ENCODE measurements around the gene KRTAP5-9. TPM values are rescaled to one million over a fixed set of nuclear protein-coding genes. Genes with fewer than 3 reads are reported as not detected.
"Not testable (repeated sequence)": the region's sequence is repeated elsewhere in the genome, so short reads cannot be mapped to it uniquely, and the experiment has no call there.

The KRTAP5-9 gene
- polyA plus RNA-seq, 1 donor (not counting 4 experiments of a cell fraction or from before 2014, with no cell fraction given), result 0.05 TPM

- H3K36me3 ChIP-seq (ENCODE audit: control insufficient read depth in 2 of 2, extremely low read depth in 1 of 2, insufficient read depth in 2 of 2, low read length in 2 of 2), result no peaks in the 10 kb centered on the region
- no peaks in the 10 kb centered on the region for H3K27me3 ChIP-seq (ENCODE audit: control insufficient read depth, extremely low read depth, insufficient read depth, low read length)
- H3K79me2 ChIP-seq (ENCODE audit: control insufficient read depth, insufficient read depth, low read length), result no peaks in the 10 kb centered on the region
- peaks cover 3% of the 10 kb centered on the region for H3K9me3 ChIP-seq (ENCODE audit: control insufficient read depth, low read depth, low read length)
- no peak for DNase-seq (ENCODE audit: low read depth, low spot score)
- H3K4me2 ChIP-seq (ENCODE audit: control insufficient read depth, extremely low read depth, insufficient read depth, low read depth, low read length), result no peak overlapping the region
- no peaks in the 10 kb centered on the region for H3K9me1 ChIP-seq (ENCODE audit: control insufficient read depth, extremely low read depth, insufficient read depth, low read length)
- dilution Hi-C loops (cut with MboI; ENCODE audit: extremely low pct_ligation_motif_present, low sequenced_read_pairs), result no loop called here
- no peak for TF ChIP-seq EZH2 (IDR thresholded peaks at IDR 0.05; ENCODE audit: low read length)
- TF ChIP-seq CTCF (optimal IDR thresholded peaks at IDR 0.05 in 1 of 3, IDR thresholded peaks at IDR 0.05 in 1 of 3, conservative IDR thresholded peaks at IDR 0.05 in 1 of 3; ENCODE audit: extremely low read depth in 1 of 3, insufficient read depth in 2 of 3, low read length in 3 of 3), result no peak
- H3K4me1 ChIP-seq (ENCODE audit: control insufficient read depth, extremely low read depth, insufficient read depth, low read length), result no peaks in the 10 kb centered on the region
- no peak overlapping the region for H3K27ac ChIP-seq (ENCODE audit: control insufficient read depth, insufficient read depth, low read length)
- no peak for FAIRE-seq
- H3K9ac ChIP-seq (ENCODE audit: control insufficient read depth, extremely low read depth, insufficient read depth, low read length), result no peak overlapping the region
- no peak overlapping the region for H3K4me3 ChIP-seq (ENCODE audit: control insufficient read depth in 2 of 3, extremely low read depth in 1 of 3, insufficient read depth in 2 of 3, low read depth in 1 of 3, low read length in 3 of 3)
- H4K20me1 ChIP-seq (ENCODE audit: control insufficient read depth, extremely low read depth, insufficient read depth, low read length), result no peaks in the 10 kb centered on the region
- no peak overlapping the region for H2AFZ ChIP-seq (ENCODE audit: control insufficient read depth, low read length)
Observed at GRCh38 chr11:71566081-71566620, 17.9 kb downstream of the KRTAP5-9 start.

DNA sequence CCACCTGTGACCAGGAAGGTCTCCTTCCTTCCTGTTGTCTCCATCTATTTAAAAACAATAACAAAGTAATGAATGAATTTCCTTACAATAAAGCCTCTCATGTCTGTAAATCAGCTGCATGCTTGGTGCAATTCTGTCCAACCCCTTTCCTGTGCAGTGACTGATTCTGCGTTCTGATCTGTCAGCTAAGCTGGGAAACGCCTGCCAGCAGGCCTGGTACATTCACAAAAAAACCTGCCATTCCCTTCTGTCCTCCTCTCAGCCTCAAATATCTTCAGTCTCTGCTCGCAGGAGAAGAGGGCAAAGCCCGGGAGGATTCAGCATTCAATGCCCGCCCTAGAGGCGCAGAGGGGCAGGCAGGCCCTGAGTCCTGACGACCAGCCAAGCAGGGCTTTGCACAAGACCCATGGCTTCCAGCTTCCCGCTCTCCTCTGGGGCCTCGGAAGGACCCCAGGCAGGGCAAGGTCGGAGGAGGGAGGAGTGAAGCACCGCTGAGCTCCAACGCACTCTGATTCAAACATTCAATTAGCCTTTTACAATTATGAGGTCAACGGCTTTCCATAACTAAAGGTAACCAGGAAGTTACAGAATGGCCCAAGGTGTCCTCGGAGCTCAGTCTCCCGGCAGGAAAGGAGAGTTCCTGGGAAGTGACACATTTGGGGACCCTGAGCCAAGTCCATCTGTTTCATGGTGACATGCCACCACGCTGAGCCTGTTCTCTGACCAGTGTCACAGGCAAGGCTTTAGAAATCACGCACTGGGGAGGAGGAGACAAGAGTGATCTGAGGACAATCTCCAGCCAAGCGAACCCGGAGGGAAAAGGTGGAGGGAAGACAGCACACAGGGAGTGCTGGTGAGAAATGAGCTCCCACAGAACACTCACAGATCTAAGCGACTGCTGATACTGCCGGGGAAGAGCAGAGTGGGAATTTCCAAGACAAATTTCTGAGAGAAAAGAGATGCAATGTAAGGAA is 18.7 kb downstream of the KRTAP5-9 start:
- dilution Hi-C loops (cut with MboI; ENCODE audit: extremely low pct_ligation_motif_present, low sequenced_read_pairs); FAIRE-seq: not testable (repeated sequence)

DNA sequence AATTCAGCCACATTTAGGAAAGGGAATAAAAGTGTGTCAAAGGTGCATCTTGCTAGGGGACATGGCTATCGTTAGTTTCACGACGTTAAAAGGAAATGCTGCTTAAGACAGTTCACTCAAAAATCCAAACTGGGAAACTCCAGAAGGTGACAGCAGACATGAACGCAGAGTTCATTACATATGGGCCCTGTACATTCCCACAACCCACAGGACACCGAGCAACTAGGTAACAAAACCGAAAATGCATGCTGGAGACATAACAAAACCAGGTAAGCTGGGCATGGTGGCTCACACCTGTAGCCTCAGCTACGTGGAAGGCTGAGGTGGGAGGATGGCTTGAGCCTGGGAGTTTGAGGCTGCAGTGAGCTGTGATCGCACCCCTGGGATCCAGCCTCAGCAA is 19.4 kb downstream of the KRTAP5-9 start:
- DNase-seq (ENCODE audit: low read depth, low spot score); H3K4me3 ChIP-seq (ENCODE audit: control insufficient read depth in 2 of 3, extremely low read depth in 1 of 3, insufficient read depth in 2 of 3, low read depth in 1 of 3, low read length in 3 of 3); H3K36me3 ChIP-seq (ENCODE audit: control insufficient read depth in 2 of 2, extremely low read depth in 1 of 2, insufficient read depth in 2 of 2, low read length in 2 of 2); H4K20me1 ChIP-seq (ENCODE audit: control insufficient read depth, extremely low read depth, insufficient read depth, low read length); H3K9me3 ChIP-seq (ENCODE audit: control insufficient read depth, low read depth, low read length); H3K27me3 ChIP-seq (ENCODE audit: control insufficient read depth, extremely low read depth, insufficient read depth, low read length); H3K4me1 ChIP-seq (ENCODE audit: control insufficient read depth, extremely low read depth, insufficient read depth, low read length); H3K9ac ChIP-seq (ENCODE audit: control insufficient read depth, extremely low read depth, insufficient read depth, low read length); H2AFZ ChIP-seq (ENCODE audit: control insufficient read depth, low read length); H3K9me1 ChIP-seq (ENCODE audit: control insufficient read depth, extremely low read depth, insufficient read depth, low read length); H3K27ac ChIP-seq (ENCODE audit: control insufficient read depth, insufficient read depth, low read length); dilution Hi-C loops (cut with MboI; ENCODE audit: extremely low pct_ligation_motif_present, low sequenced_read_pairs); H3K79me2 ChIP-seq (ENCODE audit: control insufficient read depth, insufficient read depth, low read length); H3K4me2 ChIP-seq (ENCODE audit: control insufficient read depth, extremely low read depth, insufficient read depth, low read depth, low read length); FAIRE-seq: not testable (repeated sequence)

More for the DNA sequence above, 18.7 kb downstream of the KRTAP5-9 start:
- not testable (repeated sequence) for H3K9me1 ChIP-seq (ENCODE audit: control insufficient read depth, extremely low read depth, insufficient read depth, low read length); H3K4me1 ChIP-seq (ENCODE audit: control insufficient read depth, extremely low read depth, insufficient read depth, low read length); H3K36me3 ChIP-seq (ENCODE audit: control insufficient read depth in 2 of 2, extremely low read depth in 1 of 2, insufficient read depth in 2 of 2, low read length in 2 of 2); H4K20me1 ChIP-seq (ENCODE audit: control insufficient read depth, extremely low read depth, insufficient read depth, low read length); H3K79me2 ChIP-seq (ENCODE audit: control insufficient read depth, insufficient read depth, low read length); H3K4me2 ChIP-seq (ENCODE audit: control insufficient read depth, extremely low read depth, insufficient read depth, low read depth, low read length); H3K9ac ChIP-seq (ENCODE audit: control insufficient read depth, extremely low read depth, insufficient read depth, low read length); H3K4me3 ChIP-seq (ENCODE audit: control insufficient read depth in 2 of 3, extremely low read depth in 1 of 3, insufficient read depth in 2 of 3, low read depth in 1 of 3, low read length in 3 of 3); H3K27me3 ChIP-seq (ENCODE audit: control insufficient read depth, extremely low read depth, insufficient read depth, low read length); H3K27ac ChIP-seq (ENCODE audit: control insufficient read depth, insufficient read depth, low read length); H3K9me3 ChIP-seq (ENCODE audit: control insufficient read depth, low read depth, low read length); DNase-seq (ENCODE audit: low read depth, low spot score); H2AFZ ChIP-seq (ENCODE audit: control insufficient read depth, low read length)

Measured in keratinocyte (primary cell).